ENCODE data around the gene SAPCD2.

DNA sequence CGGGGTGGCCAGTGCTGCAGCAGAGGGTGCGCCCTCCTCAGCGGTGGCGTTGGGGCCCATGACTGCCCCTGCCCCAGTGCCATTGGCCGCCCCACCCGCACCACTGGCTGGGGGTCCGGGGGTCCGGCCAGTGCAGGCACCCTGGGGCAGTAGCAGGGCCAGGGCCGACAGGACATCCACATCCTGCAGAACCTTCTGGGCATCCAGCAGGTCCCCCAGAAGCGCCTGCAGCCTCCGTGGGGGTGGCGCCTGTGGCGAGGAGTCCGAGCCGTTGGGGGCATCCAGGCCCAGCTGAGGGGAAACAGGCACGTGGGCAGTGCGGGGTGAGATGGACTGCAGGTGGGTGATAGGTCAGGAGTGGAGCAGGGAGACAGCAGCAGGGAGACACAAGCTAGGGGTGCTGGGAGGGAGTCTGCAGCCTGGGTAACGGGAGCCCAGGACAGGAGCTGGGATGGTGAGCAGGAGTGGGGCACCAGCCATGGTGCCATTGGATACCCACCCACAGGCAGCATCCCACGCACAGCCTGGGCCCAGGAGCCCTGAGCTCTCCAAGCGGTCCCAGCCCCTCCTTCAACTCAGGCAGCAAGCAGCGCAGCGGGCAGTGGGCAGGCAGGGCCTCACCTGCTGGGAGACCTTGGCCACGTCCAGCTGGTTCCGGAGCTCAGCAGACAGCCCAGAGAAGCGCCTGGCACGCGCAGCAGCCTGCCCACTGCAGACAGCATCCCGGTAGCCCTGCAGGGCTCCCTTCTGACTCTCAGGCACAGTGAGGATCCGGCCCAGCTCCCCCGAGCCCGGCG, 49.4 kb downstream of the SAPCD2 start:
- TF ChIP-seq, protein P1, sequence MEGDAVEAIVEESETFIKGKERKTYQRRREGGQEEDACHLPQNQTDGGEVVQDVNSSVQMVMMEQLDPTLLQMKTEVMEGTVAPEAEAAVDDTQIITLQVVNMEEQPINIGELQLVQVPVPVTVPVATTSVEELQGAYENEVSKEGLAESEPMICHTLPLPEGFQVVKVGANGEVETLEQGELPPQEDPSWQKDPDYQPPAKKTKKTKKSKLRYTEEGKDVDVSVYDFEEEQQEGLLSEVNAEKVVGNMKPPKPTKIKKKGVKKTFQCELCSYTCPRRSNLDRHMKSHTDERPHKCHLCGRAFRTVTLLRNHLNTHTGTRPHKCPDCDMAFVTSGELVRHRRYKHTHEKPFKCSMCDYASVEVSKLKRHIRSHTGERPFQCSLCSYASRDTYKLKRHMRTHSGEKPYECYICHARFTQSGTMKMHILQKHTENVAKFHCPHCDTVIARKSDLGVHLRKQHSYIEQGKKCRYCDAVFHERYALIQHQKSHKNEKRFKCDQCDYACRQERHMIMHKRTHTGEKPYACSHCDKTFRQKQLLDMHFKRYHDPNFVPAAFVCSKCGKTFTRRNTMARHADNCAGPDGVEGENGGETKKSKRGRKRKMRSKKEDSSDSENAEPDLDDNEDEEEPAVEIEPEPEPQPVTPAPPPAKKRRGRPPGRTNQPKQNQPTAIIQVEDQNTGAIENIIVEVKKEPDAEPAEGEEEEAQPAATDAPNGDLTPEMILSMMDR (IDR thresholded peaks at IDR 0.05) = no peak
- TF ChIP-seq POLR2A (IDR thresholded peaks at IDR 0.05) = no peak

Measured in right lobe of liver (tissue), 4 donors.